Spleen (tissue), 11 donors: ENCODE results near the gene AHDC1. TPM values are rescaled to one million over a fixed set of nuclear protein-coding genes. Genes with fewer than 3 reads are reported as not detected.

Experiments
- DNase-seq: peaks from one replicate; pipeline ENCODE4 v3.0.0-alpha.2; 2020
- H3K27ac ChIP-seq, 8 donors: fragments of 200-600 bp; sonication (generic) in 7 of 8; 1 replicate in 4 of 8; 2 replicates in 4 of 8; pipeline versions ENCODE4 v1.5.0 to v1.8.0; 2016 to 2021; ENCODE audit warnings: inconsistent platforms in 4 of 8, mild to moderate bottlenecking in 4 of 8, moderate library complexity in 1 of 8
- H3K27me3 ChIP-seq, 7 donors: fragments of 200-600 bp; sonication (generic) in 6 of 7; replicated peaks in 1 of 7; 1 replicate in 4 of 7; 2 replicates in 3 of 7; pipeline versions ENCODE4 v1.5.0 to v1.8.0; 2016 to 2021; ENCODE audit warnings: inconsistent platforms in 3 of 7, mild to moderate bottlenecking in 1 of 7
- H3K36me3 ChIP-seq, 6 donors: fragments of 200-600 bp; sonication (generic) in 5 of 6; 1 replicate in 4 of 6; 2 replicates in 2 of 6; pipeline versions ENCODE4 v1.5.0 to v1.8.0; 2016 to 2021; ENCODE audit warnings: inconsistent platforms in 2 of 6
- H3K4me1 ChIP-seq, 6 donors: fragments of 200-600 bp; sonication (generic) in 5 of 6; 1 replicate in 3 of 6; 2 replicates in 3 of 6; pipeline versions ENCODE4 v1.5.0 to v1.8.0; 2016 to 2021; ENCODE audit warnings: inconsistent platforms in 3 of 6
- H3K4me3 ChIP-seq, 8 donors: fragments of 200-600 bp; sonication (generic) in 7 of 8; 1 replicate in 4 of 8; 2 replicates in 4 of 8; pipeline versions ENCODE4 v1.5.0 to v1.8.0; 2016 to 2021; ENCODE audit warnings: inconsistent platforms in 4 of 8, mild to moderate bottlenecking in 4 of 8, moderate library complexity in 2 of 8
- H3K9me3 ChIP-seq, 8 donors: fragments of 200-600 bp; sonication (generic) in 7 of 8; 1 replicate in 4 of 8; 2 replicates in 4 of 8; pipeline versions ENCODE4 v1.5.0 to v1.8.0; 2016 to 2021; ENCODE audit warnings: inconsistent platforms in 4 of 8
- POLR2A ChIP-seq, 3 donors: fragments of 450-650 bp; IDR thresholded peaks; one replicate each; pipeline ENCODE4 v1.5.1; 2017; ENCODE audit warnings: antibody characterized with exemption in 3 of 3, mild to moderate bottlenecking in 1 of 3
- POLR2AphosphoS5 ChIP-seq, 3 donors: sonication (generic); formaldehyde crosslinking; IDR thresholded peaks; one replicate each; pipeline ENCODE4 v1.5.1; 2017; ENCODE audit warnings: antibody characterized with exemption in 3 of 3
- WGBS, 5 donors: extraction: QIAGEN DNeasy Blood & Tissue Kit in 3 of 5; methylation state at CpG; one replicate each; pipeline versions ENCODE4 v1.1.5 to v1.1.7; 2013 to 2018; 5-methylcytosine and 5-hydroxymethylcytosine counted together
- intact Hi-C: fragments of 100-400 bp; cut with DNase I; formaldehyde crosslinking; loops from one replicate; pipeline ENCODE4 v1.15.0; 2023; ENCODE audit warnings: low total_unique reads
- polyA plus RNA-seq, 3 donors: library from polyadenylated mRNA; stranded (reverse); fragments of 200-250 nt; gene quantifications; one replicate each; pipeline ENCODE4 v1.2.1, GENCODE V29; 2013
- total RNA-seq, 7 donors: library from RNA; depleted of rRNA in 3 of 7; stranded (reverse); fragments of >200 nt in 3 of 7; fragmentation: NEBNext Ultra II Directional in 4 of 7; extraction: Animal tissue kit (Norgen Biotek cat#: 25700) in 4 of 7; gene quantifications; one replicate each; pipeline versions ENCODE4 v1.1.0 to v1.2.1, GENCODE V29; 2016 to 2021
- TF ChIP-seq, protein P1 (sequence below), 11 experiments: fragments of 200-600 bp in 7 of 11; fragments of 450-650 bp in 4 of 11; sonication (generic) in 4 of 11; IDR thresholded peaks in 8 of 11; conservative IDR thresholded peaks in 3 of 11; 1 replicate in 7 of 11; 2 replicates in 4 of 11; pipeline versions ENCODE4 v1.4.0 to v1.8.0; 2016 to 2021; ENCODE audit warnings: antibody characterized with exemption in 11 of 11, inconsistent platforms in 4 of 11, mild to moderate bottlenecking in 1 of 11
- donor health status: healthy with polysubstance abuse.
- donor health status: DM: no; HTN: no; CAD: no; lungs with moderate emphysema.
- donor health status: DM: no; HTN: no; CAD: no.
- donor health status: Bipolar disorder and iron deficiency.
- donor health status: healthy.
- donor health status: DM: no; HTN: no; CAD: no.
- donor health status: DM: yes; HTN: yes; CAD: no.

AHDC1 gene
- total and polyA plus RNA-seq, 10 donors = 3.2 to 104 (median 42.7) TPM

- peak overlapping the region; percentile 57 to 98 (median 88) for H3K27ac ChIP-seq
- no peaks in the 10 kb centered on the region for H3K9me3 ChIP-seq
- intact Hi-C loops = no loop called here
- no peaks in the 10 kb centered on the region for H3K27me3 ChIP-seq
- H3K36me3 ChIP-seq = peaks cover 0 to 27% (median 0%) of the 10 kb centered on the region in 6 donors
- peak overlapping the region in 1 of 8 donors; percentile 66 for H3K4me3 ChIP-seq
- H3K4me1 ChIP-seq = peaks cover 59 to 100% (median 100%) of the 10 kb centered on the region in 6 donors
- TF ChIP-seq, protein P1, sequence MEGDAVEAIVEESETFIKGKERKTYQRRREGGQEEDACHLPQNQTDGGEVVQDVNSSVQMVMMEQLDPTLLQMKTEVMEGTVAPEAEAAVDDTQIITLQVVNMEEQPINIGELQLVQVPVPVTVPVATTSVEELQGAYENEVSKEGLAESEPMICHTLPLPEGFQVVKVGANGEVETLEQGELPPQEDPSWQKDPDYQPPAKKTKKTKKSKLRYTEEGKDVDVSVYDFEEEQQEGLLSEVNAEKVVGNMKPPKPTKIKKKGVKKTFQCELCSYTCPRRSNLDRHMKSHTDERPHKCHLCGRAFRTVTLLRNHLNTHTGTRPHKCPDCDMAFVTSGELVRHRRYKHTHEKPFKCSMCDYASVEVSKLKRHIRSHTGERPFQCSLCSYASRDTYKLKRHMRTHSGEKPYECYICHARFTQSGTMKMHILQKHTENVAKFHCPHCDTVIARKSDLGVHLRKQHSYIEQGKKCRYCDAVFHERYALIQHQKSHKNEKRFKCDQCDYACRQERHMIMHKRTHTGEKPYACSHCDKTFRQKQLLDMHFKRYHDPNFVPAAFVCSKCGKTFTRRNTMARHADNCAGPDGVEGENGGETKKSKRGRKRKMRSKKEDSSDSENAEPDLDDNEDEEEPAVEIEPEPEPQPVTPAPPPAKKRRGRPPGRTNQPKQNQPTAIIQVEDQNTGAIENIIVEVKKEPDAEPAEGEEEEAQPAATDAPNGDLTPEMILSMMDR (IDR thresholded peaks at IDR 0.05 in 8 of 11, conservative IDR thresholded peaks at IDR 0.05 in 3 of 11) = no peak
- TF ChIP-seq POLR2A (IDR thresholded peaks at IDR 0.05) (no peak), POLR2AphosphoS5 (IDR thresholded peaks at IDR 0.05) (no peak)
- DNase-seq = no peak
- WGBS, 5 donors = 59 to 87% (median 75%) methylated on average over 5 of the region's 5 CpGs
Measured at GRCh38 chr1:27627061-27627460, 23.1 kb upstream of the AHDC1 start.

- peak overlapping the region in 7 of 8 donors; percentile 14 to 66 (median 34) for H3K4me3 ChIP-seq
- no peaks in the 10 kb centered on the region for H3K9me3 ChIP-seq
- peak overlapping the region; percentile 57 to 98 (median 88) for H3K27ac ChIP-seq
- H3K36me3 ChIP-seq = peaks cover 0 to 34% (median 0%) of the 10 kb centered on the region in 6 donors
- TF ChIP-seq, protein P1 (IDR thresholded peaks at IDR 0.05 in 8 of 11, conservative IDR thresholded peaks at IDR 0.05 in 3 of 11) = no peak
- TF ChIP-seq POLR2A (IDR thresholded peaks at IDR 0.05) = peak in 2 of 3 donors; percentile 29 to 46
- TF ChIP-seq POLR2AphosphoS5 (IDR thresholded peaks at IDR 0.05) = peak in 2 of 3 donors; percentile 30 to 87
- DNase-seq = no peak
- no peaks in the 10 kb centered on the region for H3K27me3 ChIP-seq
- 44 to 50% (median 47%) methylated on average over 11 of the region's 11 CpGs for WGBS, 5 donors
- peaks cover 52 to 100% (median 100%) of the 10 kb centered on the region in 6 donors for H3K4me1 ChIP-seq
- intact Hi-C loops = no loop called here
Measured at GRCh38 chr1:27626031-27626935, 22.3 kb upstream of the AHDC1 start.

DNA sequence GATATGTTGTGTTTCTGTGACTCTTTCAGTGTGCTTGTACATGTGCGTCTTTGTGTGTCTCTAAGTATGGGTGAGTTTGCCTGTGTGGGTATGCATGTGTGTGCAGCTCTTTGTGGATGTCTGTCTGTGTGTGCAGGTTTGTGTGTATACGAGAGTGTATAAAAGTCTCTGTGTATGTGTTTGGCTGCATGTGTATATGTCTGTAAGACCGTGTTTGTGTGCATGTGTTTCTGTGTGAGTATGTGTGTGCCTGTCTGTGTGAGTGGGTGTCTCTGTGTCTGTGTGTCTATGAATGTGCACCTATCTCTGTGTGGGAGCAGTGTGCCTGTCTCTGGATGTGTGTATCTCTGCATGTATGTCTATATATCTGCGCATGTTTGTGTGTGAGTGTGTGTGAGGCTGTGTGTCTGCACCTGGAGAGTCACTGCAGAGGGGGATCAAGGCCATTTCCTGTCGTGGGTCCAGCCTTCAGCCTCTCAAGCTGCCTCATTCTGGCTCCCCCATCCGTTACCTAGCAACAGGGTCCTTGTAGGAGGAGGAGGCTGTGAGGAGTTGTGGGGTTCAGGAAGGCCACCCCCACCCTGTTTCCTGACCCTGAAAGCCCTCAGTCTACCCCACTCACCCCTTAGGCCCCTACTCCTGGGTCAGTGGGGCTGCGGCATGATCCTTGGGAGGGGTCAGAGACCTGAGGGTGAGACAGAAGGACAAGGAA is 20.7 kb upstream of the AHDC1 start:
- TF ChIP-seq, protein P1 (IDR thresholded peaks at IDR 0.05 in 8 of 11, conservative IDR thresholded peaks at IDR 0.05 in 3 of 11) = no peak
- no peak for TF ChIP-seq POLR2A (IDR thresholded peaks at IDR 0.05)
- TF ChIP-seq POLR2AphosphoS5 (IDR thresholded peaks at IDR 0.05) = no peak
- no peaks in the 10 kb centered on the region for H3K9me3 ChIP-seq
- H3K4me1 ChIP-seq = peaks cover 36 to 100% (median 99%) of the 10 kb centered on the region in 6 donors
- DNase-seq = no peak
- H3K4me3 ChIP-seq = peak overlapping the region in 7 of 8 donors; percentile 14 to 66 (median 34)
- H3K27me3 ChIP-seq = no peaks in the 10 kb centered on the region
- peak overlapping the region; percentile 48 to 98 (median 88) for H3K27ac ChIP-seq
- intact Hi-C loops = no loop called here
- WGBS, 5 donors = 33 to 40% (median 37%) methylated on average over 7 of the region's 7 CpGs
- peaks cover 0 to 50% (median 0%) of the 10 kb centered on the region in 6 donors for H3K36me3 ChIP-seq
